Lower leg skin (tissue), 3 donors: ENCODE data around the gene C11orf24.

ENCODE experiments used
- CTCF ChIP-seq, 3 donors: fragments of 450-650 bp; IDR thresholded peaks; one replicate each; pipeline ENCODE4 v1.5.1; 2016; ENCODE audit warnings: antibody characterized with exemption in 3 of 3, mild to moderate bottlenecking in 3 of 3, moderate library complexity in 2 of 3
- POLR2A ChIP-seq, 2 donors: fragments of 450-650 bp; IDR thresholded peaks; one replicate each; pipeline ENCODE4 v1.6.1; 2016 to 2017; ENCODE audit warnings: antibody characterized with exemption in 2 of 2, mild to moderate bottlenecking in 1 of 2, moderate library complexity in 1 of 2

DNA sequence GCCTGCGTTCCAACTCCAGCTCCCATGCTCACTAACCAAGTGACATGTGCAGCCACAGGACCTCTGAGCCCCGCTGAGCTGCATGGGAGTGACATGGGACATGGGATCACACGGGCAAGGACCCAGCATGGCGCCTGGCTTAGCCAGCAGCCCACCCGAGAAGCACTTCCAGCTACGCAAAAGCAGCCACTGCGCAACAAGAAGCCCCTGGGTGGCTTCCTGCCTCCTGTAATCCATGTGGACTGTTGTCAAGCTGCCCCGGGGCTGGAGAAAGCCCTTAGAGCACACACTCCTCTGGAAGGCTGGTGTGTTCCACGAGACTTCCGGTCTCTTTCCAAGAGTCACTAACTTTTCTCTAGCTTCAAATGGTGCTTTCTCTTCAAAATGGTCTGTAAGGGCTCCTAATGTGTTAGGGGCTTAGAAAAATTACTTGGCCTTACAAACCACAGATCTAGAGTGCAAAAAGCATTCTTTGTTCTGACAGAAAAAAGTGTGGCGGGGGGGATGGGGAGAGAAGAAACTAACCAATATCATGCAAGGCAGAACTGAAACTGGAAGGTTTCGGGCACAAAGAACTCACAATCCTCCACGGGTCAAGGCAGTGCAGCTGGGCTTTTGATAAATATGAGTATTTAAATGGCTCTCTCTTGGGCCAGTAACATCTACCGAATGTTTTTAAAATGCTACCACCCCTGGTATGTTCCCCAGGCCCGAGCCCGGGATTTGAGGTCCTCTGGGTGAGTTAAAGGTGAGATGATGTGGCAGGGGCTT, 5.5 kb downstream of the C11orf24 start:
- TF ChIP-seq CTCF (IDR thresholded peaks at IDR 0.05) (no peak), POLR2A (IDR thresholded peaks at IDR 0.05) (no peak)
